ENCODE data around the gene FPR3.
"Not testable (repeated sequence)": the region's sequence is repeated elsewhere in the genome, so short reads cannot be mapped to it uniquely, and the experiment has no call there.

Gene FPR3

GRCh38 chr19:51784109-51784785 is 10.7 kb upstream of the FPR3 start:
- no peak for DNase-seq

GRCh38 chr19:51784922-51785690 is 9.9 kb upstream of the FPR3 start:
- peak; percentile 49 for DNase-seq

DNA sequence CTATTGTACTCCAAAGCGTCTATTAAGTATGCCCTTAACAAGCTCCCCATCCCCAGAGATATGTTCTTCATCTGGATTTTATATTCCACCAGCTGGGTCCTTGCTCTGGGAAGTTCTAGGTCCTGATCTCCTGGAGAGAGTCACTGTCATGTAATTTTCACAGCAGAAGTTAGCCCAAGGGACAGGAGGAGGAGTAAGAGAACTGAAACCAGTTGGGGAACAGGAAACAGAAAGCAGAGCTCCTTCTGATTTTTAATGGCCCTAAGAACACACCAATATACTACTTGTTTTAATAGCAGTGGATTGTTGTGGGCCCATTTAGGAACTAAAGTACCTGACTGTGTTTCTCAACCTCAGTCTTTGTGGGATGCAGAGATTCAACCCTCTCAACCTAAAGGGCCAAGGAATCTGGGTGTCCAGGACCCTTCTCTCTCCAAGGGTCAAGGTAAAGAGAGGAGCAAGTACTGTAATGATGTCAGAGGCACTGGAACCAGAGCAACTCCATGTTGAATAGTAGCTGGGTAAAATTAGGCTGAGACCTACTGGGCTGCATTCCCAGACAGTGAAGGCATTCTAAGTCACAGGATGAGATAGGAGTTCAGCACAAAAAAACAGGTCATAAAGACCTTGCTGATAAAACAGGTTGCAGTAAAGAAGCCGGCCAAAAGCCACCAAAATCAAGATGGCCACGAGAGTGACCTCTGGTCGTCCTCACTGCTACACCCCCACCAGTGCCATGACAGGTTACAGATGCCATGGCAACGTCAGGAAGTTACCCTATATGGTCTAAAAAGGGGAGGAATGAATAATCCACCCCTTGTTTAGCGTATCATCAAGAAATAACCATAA is 8.1 kb upstream of the FPR3 start:
- DNase-seq = no peak

GRCh38 chr19:51788029-51788428 is 6.9 kb upstream of the FPR3 start:
- no peak for DNase-seq

GRCh38 chr19:51789061-51789795 is 5.7 kb upstream of the FPR3 start:
- DNase-seq = no peak

- DNase-seq = no peak
Measured at GRCh38 chr19:51792932-51793331, 2.0 kb upstream of the FPR3 start.

GRCh38 chr19:51793994-51794393 is 963 bp upstream of the FPR3 start:
- no peak for DNase-seq

DNA sequence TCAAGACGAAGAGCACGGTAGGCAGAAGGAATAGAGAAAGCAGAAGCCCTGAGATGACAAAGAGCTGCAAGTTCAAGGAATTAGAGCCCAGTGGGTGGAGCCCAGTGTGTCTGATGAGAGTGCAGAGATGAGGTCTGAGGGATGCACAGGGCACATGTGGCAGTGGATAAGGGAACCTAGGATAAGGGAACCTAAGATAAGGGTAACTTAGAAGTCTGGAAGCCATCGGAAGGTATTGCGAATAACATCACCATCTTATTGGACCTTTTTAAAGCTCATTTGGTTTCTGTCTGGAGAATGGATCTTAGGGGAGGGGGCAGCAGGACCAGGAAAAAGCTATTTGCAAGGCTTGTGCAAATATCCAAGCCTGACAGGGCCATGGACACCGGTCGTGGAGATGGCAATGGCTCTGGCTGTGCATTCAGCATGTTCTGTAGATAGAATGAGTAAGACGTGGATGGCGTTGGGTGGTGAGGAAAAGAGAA is 1.3 kb downstream of the FPR3 start:
- DNase-seq = no peak

- no peak for DNase-seq
Measured at GRCh38 chr19:51797480-51797879, 2.5 kb downstream of the FPR3 start.

- no peak for DNase-seq
Measured at GRCh38 chr19:51798062-51798461, 3.1 kb downstream of the FPR3 start.

DNA sequence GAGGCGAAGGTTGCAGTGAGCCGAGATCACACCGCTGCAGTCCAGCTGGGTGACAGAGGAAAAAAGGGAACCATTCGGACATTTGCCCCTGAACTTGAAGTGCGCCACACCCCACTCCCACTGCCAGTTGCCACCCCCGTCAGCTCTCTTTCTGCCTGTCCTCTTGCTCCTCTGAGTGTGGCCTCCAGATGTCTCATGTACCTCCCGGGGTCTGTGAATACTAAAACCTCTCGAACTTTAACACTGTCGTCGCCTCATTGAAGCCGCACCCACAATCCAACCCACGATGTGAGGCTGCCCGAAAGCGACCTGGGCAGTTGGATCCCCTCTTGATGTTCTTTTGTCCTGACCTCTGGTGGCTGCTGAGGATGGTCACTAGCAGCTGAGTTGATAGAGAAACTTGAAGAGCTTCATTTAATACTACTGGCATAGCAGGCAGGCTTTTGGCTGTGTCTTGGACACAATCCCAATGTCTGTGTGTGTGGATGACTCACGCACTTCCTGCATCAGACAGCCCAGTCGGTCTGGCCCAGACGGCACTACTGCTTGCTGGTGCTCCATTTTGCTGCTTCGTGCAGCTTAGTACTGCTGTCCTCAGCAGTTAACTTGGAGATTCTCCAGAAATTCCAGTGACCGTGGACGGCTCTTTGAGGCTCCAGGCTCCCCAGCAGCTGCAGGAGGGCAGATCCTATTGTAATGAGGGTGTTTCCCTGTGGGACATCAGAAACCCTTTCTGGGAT is 4.2 kb downstream of the FPR3 start:
- DNase-seq = no peak

DNA sequence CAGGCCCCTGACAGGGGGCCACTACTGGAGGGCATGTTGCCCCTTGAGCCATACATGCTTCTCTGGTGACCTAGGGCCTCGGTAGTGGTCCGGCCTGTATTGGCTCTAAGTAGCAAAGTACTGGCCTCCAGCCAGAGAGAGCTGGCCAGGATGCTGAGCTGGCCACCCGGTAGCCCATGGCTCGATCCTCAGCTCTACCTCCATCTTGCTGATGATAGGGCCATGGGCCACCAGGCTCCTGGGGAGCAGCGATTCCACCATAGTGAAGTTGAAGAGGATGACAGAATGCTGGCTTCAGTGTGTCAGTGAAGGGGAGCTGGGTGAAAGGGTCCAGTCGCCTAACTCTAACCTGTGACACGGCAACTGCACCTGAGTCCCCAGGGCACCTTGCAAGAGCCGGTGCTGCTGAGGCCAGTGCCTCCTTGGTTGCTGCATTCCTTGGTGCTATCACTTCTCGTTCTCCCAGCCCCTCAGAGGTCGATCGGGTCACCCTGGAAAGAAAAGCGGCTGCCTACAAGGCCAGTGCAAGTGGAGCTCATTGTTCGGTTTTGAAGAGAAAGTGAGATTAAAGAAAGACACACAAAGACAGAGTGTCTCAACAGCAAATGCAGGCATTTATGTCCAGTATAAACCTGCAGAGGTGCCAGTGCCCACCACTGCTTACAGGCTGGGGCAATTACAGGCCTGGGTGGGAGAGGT is 5.0 kb downstream of the FPR3 start:
- no peak for DNase-seq

- DNase-seq = no peak
Measured at GRCh38 chr19:51800473-51801244, 5.7 kb downstream of the FPR3 start.

GRCh38 chr19:51802775-51803174 is 7.8 kb downstream of the FPR3 start:
- no peak for DNase-seq

- DNase-seq = no peak
Measured at GRCh38 chr19:51803519-51803918, 8.6 kb downstream of the FPR3 start.

- no peak for DNase-seq
Measured at GRCh38 chr19:51803967-51804366, 9.0 kb downstream of the FPR3 start.

DNA sequence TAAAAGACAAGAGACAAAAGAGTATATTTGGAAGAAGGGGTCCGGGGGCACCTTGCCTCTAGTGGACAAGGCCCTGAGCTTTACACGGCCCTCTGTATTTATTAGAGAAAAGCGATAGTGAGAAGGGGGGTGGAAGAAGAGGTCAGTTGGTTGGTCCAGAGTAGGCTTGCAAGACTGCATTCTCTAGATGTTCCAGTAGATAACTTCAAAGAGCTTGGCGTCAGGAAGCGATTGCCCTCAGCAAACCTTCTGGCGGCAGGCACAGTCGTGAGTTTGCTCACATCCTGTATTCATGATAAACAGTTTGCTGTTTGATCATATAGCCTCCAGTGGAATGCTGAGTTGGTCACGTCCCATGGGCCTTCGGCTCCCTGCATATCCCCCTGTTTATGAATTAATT is 9.8 kb downstream of the FPR3 start:
- not testable (repeated sequence) for DNase-seq

DNA sequence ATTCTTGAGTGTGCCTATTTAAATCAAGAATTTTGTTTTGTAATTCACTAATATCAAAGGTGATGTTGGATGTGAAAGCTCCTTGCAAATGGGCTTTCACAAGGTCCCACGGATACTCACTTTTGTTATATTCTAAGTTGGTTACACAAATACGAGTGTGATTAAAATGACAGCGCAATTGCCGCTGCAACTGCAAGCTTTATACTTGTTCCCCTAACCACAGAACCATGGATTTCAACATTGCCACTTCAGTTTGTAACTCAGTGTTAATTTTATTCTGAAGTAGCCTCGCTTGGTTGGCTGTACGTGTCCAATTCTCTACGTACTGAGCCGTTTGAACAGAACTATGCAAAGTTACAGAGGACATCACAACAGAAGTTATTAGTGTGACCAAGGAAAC is 10.4 kb downstream of the FPR3 start:
- DNase-seq = not testable (repeated sequence)

- DNase-seq = not testable (repeated sequence)
Measured at GRCh38 chr19:51806571-51806970, 11.6 kb downstream of the FPR3 start.

DNA sequence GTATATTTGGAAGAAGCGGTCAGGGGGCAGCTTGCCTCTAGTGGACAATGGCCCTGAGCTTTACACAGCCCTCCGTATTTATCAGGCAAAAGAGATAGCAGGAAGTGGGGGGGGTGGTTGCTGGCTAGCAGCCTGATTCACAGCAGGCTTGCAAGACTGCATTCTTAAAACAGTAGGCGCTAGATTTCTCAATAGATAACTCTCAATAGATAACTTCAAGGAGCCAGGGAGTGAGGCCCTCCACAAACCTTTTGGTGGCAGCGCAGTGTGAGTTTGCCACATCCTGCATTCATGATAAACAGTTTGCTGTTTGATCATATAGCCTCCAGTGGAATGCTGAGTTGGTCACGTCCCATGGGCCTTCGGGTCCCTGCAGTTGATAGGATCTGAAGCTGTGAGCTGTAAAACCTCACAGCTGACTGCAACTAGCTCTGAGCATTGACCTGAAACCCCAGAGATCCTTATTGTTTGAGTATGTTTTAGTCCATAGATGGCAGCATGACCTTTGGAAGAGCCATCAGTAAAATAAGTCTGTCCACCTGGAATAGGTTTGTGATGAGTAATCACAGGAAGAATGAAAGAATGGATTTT is 12.2 kb downstream of the FPR3 start:
- DNase-seq = no peak

All from CD4-positive, alpha-beta T cell treated with Interleukin-21 for 1 hour (primary cell).